RWPE1 (cell line): ENCODE measurements around the gene CYP27C1.
A peak's percentile ranks its signal among the peaks of the same experiment; 100 is the strongest.
"Not testable (repeated sequence)": the region's sequence is repeated elsewhere in the genome, so short reads cannot be mapped to it uniquely, and the experiment has no call there.

Experiments
- CTCF ChIA-PET: fragments of 350-600 bp; sonication (Branson Sonifier 250); formaldehyde crosslinking; extraction: SDS; loops from one replicate; lab custom pipeline; 2021; lab: Yijun Ruan, JAX
- POLR2A ChIA-PET: fragments of 400-600 bp; formaldehyde crosslinking; extraction: SDS; loops from one replicate; lab custom pipeline; 2020; ENCODE audit warnings: antibody characterized with exemption; ENCODE audit not compliant: low non-redundant PET; lab: Yijun Ruan, JAX
- DNase-seq: peaks from one replicate; pipeline ENCODE4 v3.0.0; 2012; ENCODE audit warnings: low spot score
- H3K27ac ChIP-seq: fragments of 450-650 bp; 2 replicates; pipeline ENCODE4 v1.5.1; 2017
- TF ChIP-seq, protein P1 (sequence below): fragments of 450-650 bp; conservative IDR thresholded peaks from 2 replicates; pipeline ENCODE4 v1.5.1; 2017; ENCODE audit warnings: low read depth, mild to moderate bottlenecking

The CYP27C1 gene

DNA sequence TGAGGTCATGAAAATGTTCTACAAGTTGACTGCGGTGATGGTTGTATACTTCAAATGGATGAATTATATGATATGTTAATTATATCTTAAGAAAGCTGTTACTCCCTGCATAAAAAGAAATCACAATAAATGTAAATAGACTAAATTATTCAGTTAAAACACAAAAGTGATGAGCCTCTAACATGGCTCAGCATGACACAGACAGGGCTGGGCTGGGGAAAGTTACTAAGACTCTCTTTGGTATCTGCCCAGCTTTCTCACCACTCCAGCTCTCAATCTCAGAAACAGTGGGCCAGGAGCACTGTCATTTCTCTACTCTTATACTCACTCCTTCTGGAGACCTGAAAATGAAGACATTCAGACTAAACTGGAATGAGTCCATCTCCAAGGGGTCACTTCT lies 3.5 kb downstream of the CYP27C1 start:
- TF ChIP-seq, protein P1, sequence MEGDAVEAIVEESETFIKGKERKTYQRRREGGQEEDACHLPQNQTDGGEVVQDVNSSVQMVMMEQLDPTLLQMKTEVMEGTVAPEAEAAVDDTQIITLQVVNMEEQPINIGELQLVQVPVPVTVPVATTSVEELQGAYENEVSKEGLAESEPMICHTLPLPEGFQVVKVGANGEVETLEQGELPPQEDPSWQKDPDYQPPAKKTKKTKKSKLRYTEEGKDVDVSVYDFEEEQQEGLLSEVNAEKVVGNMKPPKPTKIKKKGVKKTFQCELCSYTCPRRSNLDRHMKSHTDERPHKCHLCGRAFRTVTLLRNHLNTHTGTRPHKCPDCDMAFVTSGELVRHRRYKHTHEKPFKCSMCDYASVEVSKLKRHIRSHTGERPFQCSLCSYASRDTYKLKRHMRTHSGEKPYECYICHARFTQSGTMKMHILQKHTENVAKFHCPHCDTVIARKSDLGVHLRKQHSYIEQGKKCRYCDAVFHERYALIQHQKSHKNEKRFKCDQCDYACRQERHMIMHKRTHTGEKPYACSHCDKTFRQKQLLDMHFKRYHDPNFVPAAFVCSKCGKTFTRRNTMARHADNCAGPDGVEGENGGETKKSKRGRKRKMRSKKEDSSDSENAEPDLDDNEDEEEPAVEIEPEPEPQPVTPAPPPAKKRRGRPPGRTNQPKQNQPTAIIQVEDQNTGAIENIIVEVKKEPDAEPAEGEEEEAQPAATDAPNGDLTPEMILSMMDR, result no peak
- POLR2A ChIA-PET, result no interaction called here
- CTCF ChIA-PET, result interaction anchor here (1.7 kb wide), 1 partner anchor 19 kb away, joined by 7 read pairs; no protein-coding TSS in a partner anchor
- H3K27ac ChIP-seq, result no peak overlapping the region
- no peak for DNase-seq

DNA sequence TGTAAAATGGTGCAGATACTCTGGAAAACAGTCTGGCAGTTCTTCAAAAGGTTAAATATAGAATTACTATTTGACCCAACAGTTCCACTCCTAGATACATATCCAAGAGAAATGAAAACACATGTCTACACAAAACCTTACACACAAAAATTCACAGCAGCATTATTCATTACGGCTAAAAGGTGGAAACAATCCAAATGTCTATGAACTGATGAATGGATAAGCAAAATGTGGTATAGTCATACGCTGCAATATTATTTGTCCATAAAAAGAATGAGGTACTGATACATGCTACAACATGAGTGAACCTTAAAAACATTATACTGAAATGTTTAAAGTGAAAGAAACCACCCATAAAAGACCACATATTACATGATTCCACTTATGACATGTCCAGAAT lies 4.0 kb downstream of the CYP27C1 start:
- H3K27ac ChIP-seq, result no peak overlapping the region
- POLR2A ChIA-PET, result no interaction called here
- DNase-seq, result no peak
- TF ChIP-seq, protein P1, result no peak
- CTCF ChIA-PET, result no interaction called here

DNA sequence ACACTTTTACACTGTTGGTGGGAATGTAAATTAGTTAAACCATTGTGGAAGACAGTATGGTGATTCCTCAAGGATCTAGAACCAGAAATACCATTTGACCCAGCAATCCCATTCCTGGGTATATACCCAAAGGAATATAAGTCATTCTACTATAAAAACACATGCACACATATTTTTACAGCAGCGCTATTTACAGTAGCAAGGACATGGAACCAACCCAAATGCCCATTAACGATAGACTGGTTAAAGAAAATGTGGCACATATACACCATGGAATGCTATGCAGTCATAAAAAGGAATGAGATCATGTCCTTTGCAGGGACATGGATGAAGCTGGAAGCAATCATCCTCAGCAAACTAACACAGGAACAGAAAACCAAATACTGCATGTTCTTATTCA lies 5.9 kb downstream of the CYP27C1 start:
- DNase-seq, CTCF ChIA-PET, H3K27ac ChIP-seq, POLR2A ChIA-PET: not testable (repeated sequence)

DNA sequence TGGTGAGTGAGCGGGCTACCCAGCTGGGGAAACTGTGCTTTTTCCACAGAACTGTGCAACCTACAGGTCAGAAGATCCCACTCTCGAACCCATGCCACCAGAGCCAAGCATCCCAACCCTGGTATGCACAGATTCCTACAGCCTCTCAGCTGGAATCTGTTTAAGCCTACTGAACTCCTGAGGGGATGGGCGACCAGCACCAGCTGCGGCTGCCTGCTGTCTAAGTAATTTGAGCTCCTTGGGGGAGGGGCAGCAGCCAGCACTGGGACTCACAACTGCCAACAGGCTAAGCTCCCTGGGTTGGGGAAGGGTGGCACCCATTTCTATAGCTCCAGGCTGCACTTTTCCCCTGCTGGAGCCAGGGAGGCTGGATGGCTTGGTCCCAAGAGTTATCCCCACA lies 11.8 kb downstream of the CYP27C1 start:
- ChIA-PET CTCF (interaction anchor here (0.6 to 1.2 kb wide), 2 partner anchors 11 to 1512 kb away, joined by 5 read pairs; no protein-coding TSS in a partner anchor), POLR2A (no interaction called here)
- H3K27ac ChIP-seq, result peak overlapping the region; percentile 58
- no peak for DNase-seq
- TF ChIP-seq, protein P1, result no peak

DNA sequence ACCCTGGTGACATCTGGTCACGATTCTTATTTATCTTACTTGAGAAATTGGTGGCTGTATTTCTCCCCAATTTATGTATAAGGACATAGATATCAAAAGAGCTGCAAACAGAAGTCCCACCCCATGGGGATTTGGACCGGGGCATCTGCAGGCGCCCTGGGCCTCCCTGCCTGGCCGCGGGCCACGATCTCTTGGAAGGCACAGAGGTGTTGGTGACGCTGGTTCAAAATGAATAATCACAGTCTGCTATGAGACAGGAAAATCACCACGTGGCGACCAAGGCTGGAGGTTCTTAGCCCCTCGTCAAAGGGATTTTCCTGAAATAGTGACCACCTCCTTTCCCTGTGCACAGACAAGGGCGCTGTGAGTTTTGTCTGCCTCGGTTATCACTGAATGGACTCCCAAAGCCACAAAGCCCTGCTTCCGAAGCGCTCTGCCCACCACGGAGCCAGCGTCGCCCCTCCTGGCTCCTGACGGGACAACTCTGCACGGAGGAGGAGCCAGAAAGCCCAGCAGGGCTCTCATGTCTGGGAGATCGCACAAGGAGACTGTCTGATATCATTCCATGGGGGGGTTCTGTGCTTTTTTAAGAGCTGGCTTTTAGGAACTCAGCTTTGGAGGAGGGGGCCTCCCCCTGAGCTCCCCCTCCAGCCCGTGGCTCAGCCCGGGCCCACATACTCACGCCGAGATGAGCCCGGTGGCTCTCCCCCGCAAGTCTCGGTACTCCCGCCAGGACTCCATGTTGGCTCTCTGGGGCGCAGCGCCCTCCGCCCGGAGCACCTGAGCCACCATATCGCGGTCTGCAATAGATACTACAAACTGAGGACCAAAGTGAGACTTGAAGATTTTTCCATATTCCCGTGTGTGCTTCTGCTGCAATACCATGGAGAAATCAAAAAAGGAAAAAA lies 14.6 kb downstream of the CYP27C1 start:
- ChIA-PET CTCF (interaction anchor here (0.7 kb wide), 1 partner anchor 59 kb away, joined by 3 read pairs; no protein-coding TSS in a partner anchor), POLR2A (no interaction called here)
- no peak for DNase-seq
- TF ChIP-seq, protein P1, result no peak
- no peak overlapping the region for H3K27ac ChIP-seq

DNA sequence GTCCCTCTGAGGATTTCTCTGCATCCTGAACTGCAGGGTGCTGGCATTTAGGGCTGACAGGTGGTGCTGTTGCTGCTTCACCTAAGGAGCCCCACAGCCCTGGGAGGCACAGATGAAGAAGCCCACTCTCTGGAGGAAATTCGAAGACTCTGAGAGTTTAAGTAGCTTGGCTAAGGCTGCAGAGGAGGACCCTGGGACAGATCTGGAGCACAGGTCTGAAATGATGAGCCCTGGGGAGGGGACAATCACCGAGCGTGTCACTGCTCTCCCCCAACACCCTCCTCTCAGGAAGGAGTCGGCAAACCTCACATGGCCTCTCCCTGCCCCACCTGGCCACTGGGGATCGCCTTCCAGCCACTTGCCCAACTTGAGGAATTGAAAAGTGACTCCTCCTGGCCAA lies 18.6 kb downstream of the CYP27C1 start:
- TF ChIP-seq, protein P1, result no peak
- DNase-seq, result no peak
- POLR2A ChIA-PET, result no interaction called here
- CTCF ChIA-PET, result interaction anchor here (0.6 to 0.7 kb wide), 2 partner anchors 96 to 461 kb away, joined by 3 to 5 read pairs; no protein-coding TSS in a partner anchor
- no peak overlapping the region for H3K27ac ChIP-seq

DNA sequence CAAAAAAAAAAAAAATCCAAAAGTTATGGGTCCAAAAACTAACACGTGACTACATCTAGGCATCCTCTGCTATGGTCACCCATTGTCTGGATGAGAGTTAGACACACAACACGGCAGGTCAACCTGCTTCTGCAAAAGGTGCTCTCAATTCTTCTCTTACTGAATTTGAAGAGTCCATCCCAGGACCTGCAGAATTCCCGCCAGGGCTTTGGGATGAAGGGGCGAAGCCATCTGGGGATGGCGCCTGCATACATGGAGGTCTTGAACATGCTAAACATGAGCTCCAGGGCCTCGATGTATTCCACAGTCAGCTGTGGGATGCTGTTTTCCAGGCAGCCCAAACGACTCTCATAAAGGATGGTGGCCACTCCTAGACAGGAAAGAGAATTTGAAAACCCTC lies 19.1 kb downstream of the CYP27C1 start:
- POLR2A ChIA-PET, result no interaction called here
- TF ChIP-seq, protein P1, result no peak
- H3K27ac ChIP-seq, result no peak overlapping the region
- CTCF ChIA-PET, result no interaction called here
- DNase-seq, result no peak
